Astrocyte (in vitro differentiated cells and primary cell): Measurements from ENCODE around the gene CIDEB. TPM values are rescaled to one million over a fixed set of nuclear protein-coding genes. Genes with fewer than 3 reads are reported as not detected.

Experiments used
- DNase-seq: peaks from one replicate; pipeline ENCODE4 v3.0.0-alpha.2; 2010; ENCODE audit warnings: low read depth
- FAIRE-seq: peaks from 2 replicates; lab custom pipeline; 2011; peaks lifted over from hg19 to GRCh38; lab: Jason Lieb, UNC
- H2AFZ ChIP-seq: 2 replicates; pipeline ENCODE4 v1.6.0; 2012; ENCODE audit warnings: low read depth, low read length, inconsistent platforms
- H3K27ac ChIP-seq: 2 replicates; pipeline ENCODE4 v1.5.1; 2011; ENCODE audit warnings: low read depth, low read length, inconsistent platforms
- H3K27me3 ChIP-seq: 2 replicates; pipeline ENCODE4 v1.6.0; 2011; ENCODE audit warnings: low read length, inconsistent platforms; ENCODE audit not compliant: insufficient read depth
- H3K36me3 ChIP-seq: 2 replicates; pipeline ENCODE4 v1.5.1; 2011; ENCODE audit warnings: low read length, inconsistent platforms; ENCODE audit not compliant: insufficient read depth
- H3K4me1 ChIP-seq: 2 replicates; pipeline ENCODE4 v1.5.1; 2011; ENCODE audit warnings: low read length, inconsistent platforms; ENCODE audit not compliant: insufficient read depth
- H3K4me2 ChIP-seq: 2 replicates; pipeline ENCODE4 v1.6.0; 2012; ENCODE audit warnings: low read length, inconsistent platforms
- H3K4me3 ChIP-seq: 2 replicates; pipeline ENCODE4 v1.5.1; 2011; ENCODE audit warnings: low read depth, mild to moderate bottlenecking, low read length, inconsistent platforms; ENCODE audit not compliant: insufficient read depth
- H3K79me2 ChIP-seq: 2 replicates; pipeline ENCODE4 v1.6.0; 2012; ENCODE audit warnings: mild to moderate bottlenecking, low read length, inconsistent platforms; ENCODE audit not compliant: insufficient read depth
- H3K9ac ChIP-seq: 2 replicates; pipeline ENCODE4 v1.6.0; 2012; ENCODE audit warnings: mild to moderate bottlenecking, low read length, inconsistent platforms
- H3K9me3 ChIP-seq: 2 replicates; pipeline ENCODE4 v1.5.1; 2012; ENCODE audit warnings: low read depth, mild to moderate bottlenecking, low read length, inconsistent platforms; ENCODE audit not compliant: insufficient read depth
- H4K20me1 ChIP-seq: 2 replicates; pipeline ENCODE4 v1.6.0; 2012; ENCODE audit warnings: low read length, inconsistent platforms; ENCODE audit not compliant: insufficient read depth
- H3K27ac Mint-ChIP-seq: one replicate; pipeline ENCODE4 v1.8.0; 2021; ENCODE audit warnings: mild to moderate bottlenecking, mixed read lengths; ENCODE audit not compliant: unreplicated experiment
- H3K27me3 Mint-ChIP-seq: one replicate; pipeline ENCODE4 v1.8.0; 2021; ENCODE audit warnings: low read depth, mixed read lengths; ENCODE audit not compliant: unreplicated experiment
- H3K36me3 Mint-ChIP-seq: one replicate; pipeline ENCODE4 v1.8.0; 2021; ENCODE audit warnings: low read depth, mixed read lengths; ENCODE audit not compliant: unreplicated experiment
- H3K4me1 Mint-ChIP-seq: one replicate; pipeline ENCODE4 v1.8.0; 2021; ENCODE audit warnings: low read depth, mixed read lengths; ENCODE audit not compliant: unreplicated experiment
- H3K4me3 Mint-ChIP-seq: one replicate; pipeline ENCODE4 v1.8.0; 2021; ENCODE audit warnings: mild to moderate bottlenecking, moderate library complexity, mixed read lengths; ENCODE audit not compliant: unreplicated experiment
- H3K9me3 Mint-ChIP-seq: one replicate; pipeline ENCODE4 v1.8.0; 2021; ENCODE audit warnings: mild to moderate bottlenecking, mixed read lengths; ENCODE audit not compliant: unreplicated experiment
- CTCF ChIP-seq: IDR thresholded peaks from 2 replicates; pipeline ENCODE4 v1.5.1; 2011; ENCODE audit warnings: low read depth, mild to moderate bottlenecking, inconsistent platforms, low read length, moderate library complexity; ENCODE audit not compliant: insufficient read depth
- EZH2 ChIP-seq: IDR thresholded peaks from 2 replicates; pipeline ENCODE4 v1.6.1; 2012; ENCODE audit warnings: mild to moderate bottlenecking, low read length, inconsistent platforms; ENCODE audit not compliant: insufficient read depth
- total RNA-seq: library from RNA; stranded (reverse); gene quantifications from 2 replicates; pipeline ENCODE4 v1.2.1, GENCODE V29; 2021

CIDEB gene
- total RNA-seq, 1 donor from 2014 or later: not detected

DNA sequence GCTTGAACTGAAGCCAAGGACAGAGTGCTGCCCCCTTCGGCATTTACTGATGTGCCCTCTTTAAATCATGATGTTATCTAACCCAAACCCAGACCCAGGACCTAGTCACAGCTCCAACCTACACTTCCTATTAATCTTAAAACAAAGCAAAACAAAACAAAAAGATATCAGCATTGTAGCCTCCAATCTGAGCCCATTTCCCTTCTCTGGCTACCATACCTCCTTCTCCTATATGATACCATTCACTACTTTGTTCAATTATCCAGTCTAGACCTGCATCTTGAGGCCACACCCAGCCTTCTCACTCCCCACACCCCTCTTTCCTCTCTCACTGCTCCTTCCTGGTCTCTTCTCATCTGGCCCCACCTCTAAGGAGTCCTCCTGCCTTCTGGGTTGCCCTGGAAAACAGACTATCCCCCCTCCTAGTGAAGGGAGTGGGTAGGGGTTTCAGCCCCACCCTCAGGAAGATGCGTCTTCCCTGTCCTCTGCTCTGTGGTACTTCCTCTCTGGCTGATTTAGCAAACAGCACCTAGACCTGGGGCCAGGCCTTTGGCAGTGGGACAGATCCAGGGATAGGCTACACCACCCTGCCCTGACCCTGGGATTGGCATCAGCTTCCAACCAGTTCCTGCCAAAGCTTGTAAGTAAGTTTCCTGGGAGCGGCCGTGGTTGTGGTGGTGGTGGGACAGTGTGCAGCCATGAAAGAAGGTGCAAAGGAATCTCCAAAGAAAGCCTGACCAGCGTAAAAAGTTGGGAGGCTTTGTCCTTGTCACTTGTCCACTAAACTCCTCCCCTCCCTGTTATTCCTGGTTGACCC, 6.8 kb upstream of the CIDEB start:
- H3K9me3 ChIP-seq: no peaks in the 10 kb centered on the region
- no peak overlapping the region for H3K4me2 ChIP-seq
- no peak overlapping the region for H3K27ac Mint-ChIP-seq
- FAIRE-seq: no peak
- no peak overlapping the region for H3K4me3 ChIP-seq
- no peak overlapping the region for H3K4me3 Mint-ChIP-seq
- peaks cover 7% of the 10 kb centered on the region for H3K36me3 Mint-ChIP-seq
- no peak overlapping the region for H3K9ac ChIP-seq
- H3K4me1 ChIP-seq: peaks cover 25% of the 10 kb centered on the region
- H2AFZ ChIP-seq: no peak overlapping the region
- H3K27me3 Mint-ChIP-seq: peaks cover 18% of the 10 kb centered on the region
- H3K9me3 Mint-ChIP-seq: peaks cover 2% of the 10 kb centered on the region
- H3K27me3 ChIP-seq: peaks cover 18% of the 10 kb centered on the region
- no peaks in the 10 kb centered on the region for H3K79me2 ChIP-seq
- TF ChIP-seq CTCF: no peak
- no peak for TF ChIP-seq EZH2
- H3K4me1 Mint-ChIP-seq: peaks cover 7% of the 10 kb centered on the region
- H4K20me1 ChIP-seq: peaks cover 22% of the 10 kb centered on the region
- H3K27ac ChIP-seq: no peak overlapping the region
- no peak for DNase-seq
- H3K36me3 ChIP-seq: no peaks in the 10 kb centered on the region

- no peak overlapping the region for H3K4me3 ChIP-seq
- H3K9me3 ChIP-seq: no peaks in the 10 kb centered on the region
- H3K4me3 Mint-ChIP-seq: no peak overlapping the region
- H4K20me1 ChIP-seq: peaks cover 28% of the 10 kb centered on the region
- peaks cover 7% of the 10 kb centered on the region for H3K36me3 Mint-ChIP-seq
- no peaks in the 10 kb centered on the region for H3K36me3 ChIP-seq
- H3K4me2 ChIP-seq: no peak overlapping the region
- H3K27ac Mint-ChIP-seq: no peak overlapping the region
- FAIRE-seq: no peak
- H3K79me2 ChIP-seq: no peaks in the 10 kb centered on the region
- no peak for DNase-seq
- peaks cover 25% of the 10 kb centered on the region for H3K4me1 ChIP-seq
- peaks cover 9% of the 10 kb centered on the region for H3K4me1 Mint-ChIP-seq
- no peak overlapping the region for H3K27ac ChIP-seq
- H3K27me3 ChIP-seq: peaks cover 14% of the 10 kb centered on the region
- TF ChIP-seq CTCF (no peak), EZH2 (no peak)
- H3K9me3 Mint-ChIP-seq: peaks cover 2% of the 10 kb centered on the region
- H3K9ac ChIP-seq: no peak overlapping the region
- peaks cover 11% of the 10 kb centered on the region for H3K27me3 Mint-ChIP-seq
- no peak overlapping the region for H2AFZ ChIP-seq
Measured at GRCh38 chr14:24313913-24314312, 6.1 kb upstream of the CIDEB start.
